PC-9 (cell line): Measurements from ENCODE around the gene CDC14A.

ENCODE experiments used
- EZH2 ChIP-seq: fragments of 200-600 bp; sonication (generic); IDR thresholded peaks from 2 replicates; pipeline ENCODE4 v1.8.0; 2017; ENCODE audit warnings: antibody characterized with exemption, low read depth
- TF ChIP-seq, protein P1 (sequence below): fragments of 200-600 bp; sonication (generic); conservative IDR thresholded peaks from 2 replicates; pipeline ENCODE4 v1.6.1; 2017; ENCODE audit warnings: mixed run types, antibody characterized with exemption, mild to moderate bottlenecking, moderate library complexity

DNA sequence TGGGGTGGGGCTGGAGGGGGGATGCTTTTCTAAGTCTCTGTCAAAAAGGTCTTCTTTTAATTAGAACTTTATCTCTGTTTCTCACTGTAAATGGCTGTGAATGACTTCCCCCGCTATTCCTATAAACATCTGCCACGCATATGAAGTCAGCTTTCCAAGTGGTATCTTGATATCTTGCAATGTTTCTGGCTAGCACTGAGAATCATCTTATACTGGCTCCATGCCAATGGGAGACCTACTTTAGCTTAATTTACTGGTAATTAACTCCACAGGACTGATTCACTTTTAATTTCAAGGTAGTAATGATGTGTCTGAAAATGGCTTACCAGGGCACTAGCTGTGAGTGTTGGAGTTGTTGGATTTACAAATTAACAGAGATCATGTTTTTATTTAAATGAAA, 190.0 kb downstream of the CDC14A start:
- TF ChIP-seq, protein P1, sequence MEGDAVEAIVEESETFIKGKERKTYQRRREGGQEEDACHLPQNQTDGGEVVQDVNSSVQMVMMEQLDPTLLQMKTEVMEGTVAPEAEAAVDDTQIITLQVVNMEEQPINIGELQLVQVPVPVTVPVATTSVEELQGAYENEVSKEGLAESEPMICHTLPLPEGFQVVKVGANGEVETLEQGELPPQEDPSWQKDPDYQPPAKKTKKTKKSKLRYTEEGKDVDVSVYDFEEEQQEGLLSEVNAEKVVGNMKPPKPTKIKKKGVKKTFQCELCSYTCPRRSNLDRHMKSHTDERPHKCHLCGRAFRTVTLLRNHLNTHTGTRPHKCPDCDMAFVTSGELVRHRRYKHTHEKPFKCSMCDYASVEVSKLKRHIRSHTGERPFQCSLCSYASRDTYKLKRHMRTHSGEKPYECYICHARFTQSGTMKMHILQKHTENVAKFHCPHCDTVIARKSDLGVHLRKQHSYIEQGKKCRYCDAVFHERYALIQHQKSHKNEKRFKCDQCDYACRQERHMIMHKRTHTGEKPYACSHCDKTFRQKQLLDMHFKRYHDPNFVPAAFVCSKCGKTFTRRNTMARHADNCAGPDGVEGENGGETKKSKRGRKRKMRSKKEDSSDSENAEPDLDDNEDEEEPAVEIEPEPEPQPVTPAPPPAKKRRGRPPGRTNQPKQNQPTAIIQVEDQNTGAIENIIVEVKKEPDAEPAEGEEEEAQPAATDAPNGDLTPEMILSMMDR: no peak
- no peak for TF ChIP-seq EZH2
